SK-N-SH treated with all-trans-retinoic acid at 6 μM for 48 hours (cell line): Measurements from ENCODE around the gene NME9.

Experiments used
- ATAC-seq: fragments of 200-7000 bp; cut with Tn5 transposase; 3 replicates; pipeline ENCODE4 v1.9.1; 2020; ENCODE audit warnings: mild to moderate bottlenecking, moderate library complexity
- ARNTL ChIP-seq: fragments of 450-650 bp; formaldehyde crosslinking; IDR thresholded peaks from 2 replicates; pipeline ENCODE4 v1.5.0; 2020; ENCODE audit warnings: low read depth, mild to moderate bottlenecking, moderate library complexity, borderline replicate concordance
- BACH2 ChIP-seq: fragments of 250-450 bp; sonication (Bioruptor Pico); IDR thresholded peaks from 2 replicates; pipeline ENCODE4 v1.9.0; 2021; ENCODE audit warnings: mild to moderate bottlenecking, borderline replicate concordance
- CREB5 ChIP-seq: fragments of 250-450 bp; sonication (Bioruptor Pico); IDR thresholded peaks from 2 replicates; pipeline ENCODE4 v1.5.1; 2020; ENCODE audit warnings: low read depth, mild to moderate bottlenecking, moderate library complexity
- CSDC2 ChIP-seq: fragments of 250-450 bp; sonication (Bioruptor Pico); IDR thresholded peaks from 2 replicates; pipeline ENCODE4 v1.5.0; 2020; ENCODE audit warnings: mild to moderate bottlenecking, moderate library complexity
- GLIS3 ChIP-seq: fragments of 250-450 bp; sonication (Bioruptor Pico); IDR thresholded peaks from 2 replicates; pipeline ENCODE4 v1.5.0; 2020; ENCODE audit warnings: mild to moderate bottlenecking, moderate library complexity
- ISL1 ChIP-seq: fragments of 250-450 bp; sonication (Bioruptor Pico); IDR thresholded peaks from 2 replicates; pipeline ENCODE4 v2.1.2; 2022; ENCODE audit warnings: mild to moderate bottlenecking, moderate library complexity
- OSR1 ChIP-seq: fragments of 250-450 bp; sonication (Bioruptor Pico); IDR thresholded peaks from 2 replicates; pipeline ENCODE4 v1.8.0; 2022; ENCODE audit warnings: moderate library complexity, mild to moderate bottlenecking, inconsistent platforms
- PATZ1 ChIP-seq: fragments of 250-450 bp; sonication (Bioruptor Pico); IDR thresholded peaks from 2 replicates; pipeline ENCODE4 v1.8.0; 2020; ENCODE audit warnings: mild to moderate bottlenecking, moderate library complexity, borderline replicate concordance
- POU6F1 ChIP-seq: fragments of 250-450 bp; sonication (Bioruptor Pico); IDR thresholded peaks from 2 replicates; pipeline ENCODE4 v1.8.0; 2021; ENCODE audit warnings: low read depth, mild to moderate bottlenecking, moderate library complexity, borderline replicate concordance
- PPARA ChIP-seq: fragments of 250-450 bp; sonication (Bioruptor Pico); IDR thresholded peaks from 2 replicates; pipeline ENCODE4 v1.5.0; 2020; ENCODE audit warnings: mild to moderate bottlenecking, borderline replicate concordance
- RARB ChIP-seq: fragments of 250-450 bp; sonication (Bioruptor Pico); IDR thresholded peaks from 2 replicates; pipeline ENCODE4 v1.8.0; 2021; ENCODE audit warnings: mild to moderate bottlenecking, moderate library complexity
- SNAI2 ChIP-seq: fragments of 250-450 bp; sonication (Bioruptor Pico); IDR thresholded peaks from 2 replicates; pipeline ENCODE4 v1.5.0; 2020; ENCODE audit warnings: mild to moderate bottlenecking, moderate library complexity
- TCF4 ChIP-seq: fragments of 250-450 bp; sonication (Bioruptor Pico); IDR thresholded peaks from 2 replicates; pipeline ENCODE4 v1.8.0; 2021; ENCODE audit warnings: mild to moderate bottlenecking, moderate library complexity, borderline replicate concordance
- TOX ChIP-seq: fragments of 250-450 bp; sonication (Bioruptor Pico); IDR thresholded peaks from 2 replicates; pipeline ENCODE4 v1.8.0; 2021; ENCODE audit warnings: mild to moderate bottlenecking, moderate library complexity, borderline replicate concordance
- TSHZ2 ChIP-seq: fragments of 250-450 bp; sonication (Bioruptor Pico); IDR thresholded peaks from 2 replicates; pipeline ENCODE4 v1.5.0; 2020; ENCODE audit warnings: mild to moderate bottlenecking, moderate library complexity
- ZC3H10 ChIP-seq: fragments of 250-450 bp; sonication (Bioruptor Pico); IDR thresholded peaks from 2 replicates; pipeline ENCODE4 v1.5.1; 2021; ENCODE audit warnings: mild to moderate bottlenecking, moderate library complexity
- ZFP3 ChIP-seq: fragments of 250-450 bp; sonication (Bioruptor Pico); IDR thresholded peaks from 2 replicates; pipeline ENCODE4 v1.5.0; 2020; ENCODE audit warnings: mild to moderate bottlenecking, moderate library complexity
- ZFP30 ChIP-seq: fragments of 450-650 bp; formaldehyde crosslinking; IDR thresholded peaks from 2 replicates; pipeline ENCODE4 v1.5.0; 2022; ENCODE audit warnings: mild to moderate bottlenecking, moderate library complexity
- ZNF565 ChIP-seq: fragments of 450-650 bp; formaldehyde crosslinking; conservative IDR thresholded peaks from 2 replicates; pipeline ENCODE4 v1.5.0; 2020; ENCODE audit warnings: low read depth, mild to moderate bottlenecking, moderate library complexity
- ZNF8 ChIP-seq: fragments of 450-650 bp; formaldehyde crosslinking; IDR thresholded peaks from 2 replicates; pipeline ENCODE4 v1.5.0; 2020; ENCODE audit warnings: mild to moderate bottlenecking, moderate library complexity

The NME9 gene

GRCh38 chr3:138265745-138266144 lies 63.9 kb downstream of the NME9 start (continued):
- TF ChIP-seq TSHZ2 (CRISPR knock-in tag), result no peak
- TF ChIP-seq, all 23 proteins: peak for 0

- peak; percentile 37; the same call in 1 of the 3 replicates for ATAC-seq
- TF ChIP-seq POU6F1 (CRISPR knock-in tag), result no peak
- TF ChIP-seq CSDC2 (CRISPR knock-in tag), result no peak
- TF ChIP-seq GLIS3 (CRISPR knock-in tag), result no peak
- TF ChIP-seq ARNTL, result no peak
- TF ChIP-seq TOX, result no peak
- no peak for TF ChIP-seq ZFP30 (CRISPR knock-in tag)
- no peak for TF ChIP-seq TCF4 (CRISPR knock-in tag)
- TF ChIP-seq TSHZ2 (CRISPR knock-in tag), result no peak
- no peak for TF ChIP-seq CREB5 (CRISPR knock-in tag)
- TF ChIP-seq ISL1, result no peak
- no peak for TF ChIP-seq BACH2 (CRISPR knock-in tag)
- TF ChIP-seq SNAI2 (CRISPR knock-in tag), result no peak
- TF ChIP-seq PPARA (CRISPR knock-in tag), result no peak
These were observed 66.5 kb downstream of the NME9 start for GRCh38 chr3:138263104-138263503.

- ATAC-seq, result no peak
- TF ChIP-seq ZNF8 (CRISPR knock-in tag), result no peak
- no peak for TF ChIP-seq ZFP30 (CRISPR knock-in tag)
- TF ChIP-seq ZC3H10 (CRISPR knock-in tag), result no peak
- no peak for TF ChIP-seq ISL1
- no peak for TF ChIP-seq ZFP3 (CRISPR knock-in tag)
- no peak for TF ChIP-seq TCF4 (CRISPR knock-in tag)
- no peak for TF ChIP-seq PATZ1
- no peak for TF ChIP-seq TSHZ2 (CRISPR knock-in tag)
- no peak for TF ChIP-seq PPARA (CRISPR knock-in tag)
- TF ChIP-seq OSR1 (CRISPR knock-in tag), result no peak
- no peak for TF ChIP-seq ARNTL
- no peak for TF ChIP-seq RARB (CRISPR knock-in tag)
- no peak for TF ChIP-seq POU6F1 (CRISPR knock-in tag)
- TF ChIP-seq GLIS3 (CRISPR knock-in tag), result no peak
- TF ChIP-seq CSDC2 (CRISPR knock-in tag), result no peak
- TF ChIP-seq CREB5 (CRISPR knock-in tag), result no peak
- no peak for TF ChIP-seq ZNF565 (CRISPR knock-in tag)
- TF ChIP-seq TOX, result no peak
These were observed 69.0 kb downstream of the NME9 start for GRCh38 chr3:138260611-138261010.
